Smooth muscle cell (in vitro differentiated cells): Measurements from ENCODE around the gene ZBTB22. TPM values are rescaled to one million over a fixed set of nuclear protein-coding genes. Genes with fewer than 3 reads are reported as not detected.

ENCODE experiments used
- DNase-seq: peaks from one replicate; lab custom pipeline; 2025; ENCODE audit not compliant: unreplicated experiment; lab: John Stamatoyannopoulos, UW
- H2AFZ ChIP-seq: fragments of 200-600 bp; sonication (generic); 2 replicates; pipeline ENCODE4 v1.6.0; 2016; ENCODE audit warnings: antibody characterized with exemption, low read depth, mild to moderate bottlenecking
- H3F3A ChIP-seq: fragments of 200-600 bp; sonication (generic); 2 replicates; pipeline ENCODE4 v1.6.0; 2017; ENCODE audit warnings: antibody characterized with exemption, low read depth
- H3K27ac ChIP-seq: fragments of 200-600 bp; sonication (generic); 2 replicates; pipeline ENCODE4 v1.5.1; 2016; ENCODE audit warnings: low read depth, mild to moderate bottlenecking
- H3K27me3 ChIP-seq: fragments of 200-600 bp; sonication (generic); 2 replicates; pipeline ENCODE4 v1.6.1; 2016; ENCODE audit warnings: low read depth, mild to moderate bottlenecking
- H3K36me3 ChIP-seq: fragments of 200-600 bp; sonication (generic); 2 replicates; pipeline ENCODE4 v1.5.1; 2016; ENCODE audit warnings: low read depth
- H3K4me1 ChIP-seq: fragments of 200-600 bp; sonication (generic); 2 replicates; pipeline ENCODE4 v1.5.1; 2016; ENCODE audit warnings: low read depth
- H3K4me2 ChIP-seq: fragments of 200-600 bp; sonication (generic); 2 replicates; pipeline ENCODE4 v1.6.0; 2016; ENCODE audit warnings: mild to moderate bottlenecking
- H3K4me3 ChIP-seq: fragments of 200-600 bp; sonication (generic); 2 replicates; pipeline ENCODE4 v1.5.1; 2016; ENCODE audit warnings: mild to moderate bottlenecking
- H3K79me2 ChIP-seq: fragments of 200-600 bp; sonication (generic); 2 replicates; pipeline ENCODE4 v1.6.0; 2016; ENCODE audit warnings: low read depth, mild to moderate bottlenecking
- H3K9ac ChIP-seq: fragments of 200-600 bp; sonication (generic); 2 replicates; pipeline ENCODE4 v1.6.0; 2016; ENCODE audit warnings: low read depth
- H3K9me3 ChIP-seq: fragments of 200-600 bp; sonication (generic); replicated peaks from 2 replicates; pipeline ENCODE4 v1.5.1; 2016; ENCODE audit warnings: low read depth
- H4K20me1 ChIP-seq: fragments of 200-600 bp; sonication (generic); 2 replicates; pipeline ENCODE4 v1.6.0; 2016; ENCODE audit warnings: low read depth
- CTCF ChIP-seq: fragments of 200-600 bp; sonication (generic); IDR thresholded peaks from 2 replicates; pipeline ENCODE4 v1.5.1; 2017; ENCODE audit warnings: borderline replicate concordance, mild to moderate bottlenecking, antibody characterized with exemption; ENCODE audit not compliant: insufficient read depth, poor library complexity, severe bottlenecking
- WGBS: methylation state at CpG from one replicate; pipeline ENCODE4 v1.1.7; 2016; ENCODE audit warnings: low lambda C conversion rate; 5-methylcytosine and 5-hydroxymethylcytosine counted together
- polyA plus RNA-seq: library from polyadenylated mRNA; unstranded; fragments of >200 nt; fragmentation: Nextera tagmentation; extraction: Ambion mirVana; gene quantifications from 2 replicates; pipeline ENCODE4 v1.2.1, GENCODE V29; 2016
- total RNA-seq: library from RNA; depleted of rRNA; stranded (reverse); fragments of >200 nt; gene quantifications from 2 replicates; pipeline ENCODE4 v1.2.3, GENCODE V29; 2014

ZBTB22 gene
- total and polyA plus RNA-seq, 2 experiments from 2014 or later: 9.6 to 22.9 TPM

- Histone ChIP-seq H3K27me3 (no peaks in the 10 kb centered on the region), H3F3A (peaks cover 2% of the 10 kb centered on the region), H3K4me1 (peaks cover 4% of the 10 kb centered on the region), H3K27ac (no peak overlapping the region), H3K9me3 (no peaks in the 10 kb centered on the region), H2AFZ (no peak overlapping the region), H3K4me3 (no peak overlapping the region), H3K79me2 (peaks cover 76% of the 10 kb centered on the region), H3K36me3 (no peaks in the 10 kb centered on the region), H3K9ac (no peak overlapping the region), H4K20me1 (peaks cover 61% of the 10 kb centered on the region), H3K4me2 (no peak overlapping the region)
- no peak for TF ChIP-seq CTCF
- no peak for DNase-seq
- whole genome bisulfite sequencing: 93% methylated on average over 8 of the region's 8 CpGs
Observed at GRCh38 chr6:33305052-33305451, 12.5 kb downstream of the ZBTB22 start.

- no peak for DNase-seq
- Histone ChIP-seq H4K20me1 (peaks cover 54% of the 10 kb centered on the region), H3K4me3 (no peak overlapping the region), H3K36me3 (no peaks in the 10 kb centered on the region), H3K4me1 (peaks cover 4% of the 10 kb centered on the region), H2AFZ (no peak overlapping the region), H3K27me3 (no peaks in the 10 kb centered on the region), H3K4me2 (no peak overlapping the region), H3K79me2 (peaks cover 72% of the 10 kb centered on the region), H3K27ac (no peak overlapping the region), H3K9me3 (no peaks in the 10 kb centered on the region), H3F3A (peaks cover 2% of the 10 kb centered on the region), H3K9ac (no peak overlapping the region)
- 94% methylated on average over 16 of the region's 16 CpGs for WGBS
- TF ChIP-seq CTCF: no peak
Observed at GRCh38 chr6:33304216-33304615, 13.3 kb downstream of the ZBTB22 start.

- no peaks in the 10 kb centered on the region for H3K9me3 ChIP-seq
- no peak overlapping the region for H3K4me3 ChIP-seq
- H3K36me3 ChIP-seq: no peaks in the 10 kb centered on the region
- H3K79me2 ChIP-seq: peaks cover 52% of the 10 kb centered on the region
- DNase-seq: no peak
- peaks cover 8% of the 10 kb centered on the region for H3K4me1 ChIP-seq
- no peak for TF ChIP-seq CTCF
- no peak overlapping the region for H3K9ac ChIP-seq
- no peak overlapping the region for H2AFZ ChIP-seq
- H3K4me2 ChIP-seq: no peak overlapping the region
- peaks cover 41% of the 10 kb centered on the region for H4K20me1 ChIP-seq
- peaks cover 2% of the 10 kb centered on the region for H3F3A ChIP-seq
- WGBS: 98% methylated on average over 3 of the region's 3 CpGs
- no peak overlapping the region for H3K27ac ChIP-seq
- H3K27me3 ChIP-seq: no peaks in the 10 kb centered on the region
Observed at GRCh38 chr6:33301877-33302276, 15.7 kb downstream of the ZBTB22 start.

GRCh38 chr6:33299237-33299944 is 18.2 kb downstream of the ZBTB22 start:
- peaks cover 37% of the 10 kb centered on the region for H3K79me2 ChIP-seq
- peak; percentile 76 for DNase-seq
- H3F3A ChIP-seq: peaks cover 2% of the 10 kb centered on the region

More at GRCh38 chr6:33299237-33299944, 18.2 kb downstream of the ZBTB22 start:
- Histone ChIP-seq H3K4me3 (peak overlapping the region; percentile 74), H3K9me3 (no peaks in the 10 kb centered on the region), H3K27me3 (no peaks in the 10 kb centered on the region), H3K4me1 (peaks cover 9% of the 10 kb centered on the region), H3K4me2 (peak overlapping the region; percentile 88), H2AFZ (peak overlapping the region; percentile 14), H3K27ac (peak overlapping the region; percentile 95), H3K36me3 (no peaks in the 10 kb centered on the region), H4K20me1 (peaks cover 20% of the 10 kb centered on the region), H3K9ac (peak overlapping the region; percentile 95)
- under 1% methylated on average over 54 of the region's 54 CpGs for WGBS
- peak; percentile 74 for TF ChIP-seq CTCF
